ENCODE results near the gene SOX18.
A peak's percentile ranks its signal among the peaks of the same experiment; 100 is the strongest.

Gene SOX18

GRCh38 chr20:64045346-64046011 lies 4.0 kb downstream of the SOX18 start:
- no peak for DNase-seq (ENCODE audit: extremely low read depth, low read depth)
- no peak for TF ChIP-seq CTCF (IDR thresholded peaks at IDR 0.05; ENCODE audit: low read depth, low read length, missing control alignments)
- no peak overlapping the region for H3K4me3 ChIP-seq (replicated peaks; ENCODE audit: low read depth, low read length)

GRCh38 chr20:64044484-64045247 lies 4.8 kb downstream of the SOX18 start:
- no peak for TF ChIP-seq CTCF (IDR thresholded peaks at IDR 0.05; ENCODE audit: low read depth, low read length, missing control alignments)
- H3K4me3 ChIP-seq (replicated peaks; ENCODE audit: low read depth, low read length): no peak overlapping the region
- DNase-seq (ENCODE audit: extremely low read depth, low read depth): no peak

- no peak for DNase-seq (ENCODE audit: extremely low read depth, low read depth)
- no peak for TF ChIP-seq CTCF (IDR thresholded peaks at IDR 0.05; ENCODE audit: low read depth, low read length, missing control alignments)
- H3K4me3 ChIP-seq (replicated peaks; ENCODE audit: low read depth, low read length): no peak overlapping the region
Observed at GRCh38 chr20:64043768-64044167, 5.7 kb downstream of the SOX18 start.

GRCh38 chr20:64042054-64042781 lies 7.2 kb downstream of the SOX18 start:
- H3K4me3 ChIP-seq (replicated peaks; ENCODE audit: low read depth, low read length): peak overlapping the region; percentile 21; the same call in 1 of the 2 replicates
- TF ChIP-seq CTCF (IDR thresholded peaks at IDR 0.05; ENCODE audit: low read depth, low read length, missing control alignments): no peak
- DNase-seq (ENCODE audit: extremely low read depth, low read depth): no peak

GRCh38 chr20:64041781-64042053 lies 7.7 kb downstream of the SOX18 start:
- no peak for TF ChIP-seq CTCF (IDR thresholded peaks at IDR 0.05; ENCODE audit: low read depth, low read length, missing control alignments)
- no peak for DNase-seq (ENCODE audit: extremely low read depth, low read depth)
- H3K4me3 ChIP-seq (replicated peaks; ENCODE audit: low read depth, low read length): no peak overlapping the region

GRCh38 chr20:64041040-64041780 lies 8.2 kb downstream of the SOX18 start:
- H3K4me3 ChIP-seq (replicated peaks; ENCODE audit: low read depth, low read length): no peak overlapping the region
- TF ChIP-seq CTCF (IDR thresholded peaks at IDR 0.05; ENCODE audit: low read depth, low read length, missing control alignments): no peak
- no peak for DNase-seq (ENCODE audit: extremely low read depth, low read depth)

Measured in HFF-Myc (cell line).